ENCODE measurements around the gene CSN3.

The CSN3 gene

GRCh38 chr4:70288651-70289050 lies 46.3 kb downstream of the CSN3 start:
- no peaks in the 10 kb centered on the region for H3K9me3 ChIP-seq (ENCODE audit: control insufficient read depth, low read length)
- H3K4me3 ChIP-seq (ENCODE audit: insufficient read depth, low read depth, low read length) = no peak overlapping the region
- no peaks in the 10 kb centered on the region for H3K4me1 ChIP-seq (ENCODE audit: control insufficient read depth, insufficient read depth, low read length)
- H3K27ac ChIP-seq (ENCODE audit: insufficient read depth, low read depth, low read length, poor library complexity, severe bottlenecking) = no peak overlapping the region
- 71 to 92% methylated on average over 1 of the region's 1 CpG for WGBS, 2 experiments
- H3K36me3 ChIP-seq (ENCODE audit: control insufficient read depth, insufficient read depth, low read length) = no peaks in the 10 kb centered on the region
- H3K27me3 ChIP-seq (ENCODE audit: control insufficient read depth, insufficient read depth, low read length, poor library complexity, severe bottlenecking) = no peaks in the 10 kb centered on the region

GRCh38 chr4:70291341-70291740 lies 48.9 kb downstream of the CSN3 start:
- H3K36me3 ChIP-seq (ENCODE audit: control insufficient read depth, insufficient read depth, low read length) = no peaks in the 10 kb centered on the region
- no peaks in the 10 kb centered on the region for H3K9me3 ChIP-seq (ENCODE audit: control insufficient read depth, low read length)
- 77 to 90% methylated on average over 2 of the region's 2 CpGs for WGBS, 2 experiments
- H3K4me3 ChIP-seq (ENCODE audit: insufficient read depth, low read depth, low read length) = no peak overlapping the region
- H3K4me1 ChIP-seq (ENCODE audit: control insufficient read depth, insufficient read depth, low read length) = no peaks in the 10 kb centered on the region
- no peak overlapping the region for H3K27ac ChIP-seq (ENCODE audit: insufficient read depth, low read depth, low read length, poor library complexity, severe bottlenecking)
- H3K27me3 ChIP-seq (ENCODE audit: control insufficient read depth, insufficient read depth, low read length, poor library complexity, severe bottlenecking) = no peaks in the 10 kb centered on the region

- Histone ChIP-seq H3K27ac (ENCODE audit: insufficient read depth, low read depth, low read length, poor library complexity, severe bottlenecking) (no peak overlapping the region), H3K36me3 (ENCODE audit: control insufficient read depth, insufficient read depth, low read length) (no peaks in the 10 kb centered on the region), H3K9me3 (ENCODE audit: control insufficient read depth, low read length) (no peaks in the 10 kb centered on the region), H3K27me3 (ENCODE audit: control insufficient read depth, insufficient read depth, low read length, poor library complexity, severe bottlenecking) (no peaks in the 10 kb centered on the region), H3K4me1 (ENCODE audit: control insufficient read depth, insufficient read depth, low read length) (no peaks in the 10 kb centered on the region), H3K4me3 (ENCODE audit: insufficient read depth, low read depth, low read length) (no peak overlapping the region)
Observed at GRCh38 chr4:70297576-70297975, 55.2 kb downstream of the CSN3 start.

GRCh38 chr4:70298051-70298450 lies 55.7 kb downstream of the CSN3 start:
- Histone ChIP-seq H3K4me1 (ENCODE audit: control insufficient read depth, insufficient read depth, low read length) (no peaks in the 10 kb centered on the region), H3K9me3 (ENCODE audit: control insufficient read depth, low read length) (no peaks in the 10 kb centered on the region), H3K36me3 (ENCODE audit: control insufficient read depth, insufficient read depth, low read length) (no peaks in the 10 kb centered on the region), H3K27me3 (ENCODE audit: control insufficient read depth, insufficient read depth, low read length, poor library complexity, severe bottlenecking) (no peaks in the 10 kb centered on the region), H3K27ac (ENCODE audit: insufficient read depth, low read depth, low read length, poor library complexity, severe bottlenecking) (no peak overlapping the region), H3K4me3 (ENCODE audit: insufficient read depth, low read depth, low read length) (no peak overlapping the region)
- WGBS, 2 experiments = 86 to 100% methylated on average over 1 of the region's 1 CpG

- no peaks in the 10 kb centered on the region for H3K4me1 ChIP-seq (ENCODE audit: control insufficient read depth, insufficient read depth, low read length)
Observed at GRCh38 chr4:70299643-70300042, 57.2 kb downstream of the CSN3 start.

GRCh38 chr4:70300215-70300614 lies 57.8 kb downstream of the CSN3 start:
- no peak overlapping the region for H3K27ac ChIP-seq (ENCODE audit: insufficient read depth, low read depth, low read length, poor library complexity, severe bottlenecking)
- H3K36me3 ChIP-seq (ENCODE audit: control insufficient read depth, insufficient read depth, low read length) = no peaks in the 10 kb centered on the region
- H3K9me3 ChIP-seq (ENCODE audit: control insufficient read depth, low read length) = no peaks in the 10 kb centered on the region
- H3K4me3 ChIP-seq (ENCODE audit: insufficient read depth, low read depth, low read length) = no peak overlapping the region
- 86 to 91% methylated on average over 4 of the region's 4 CpGs for WGBS, 2 experiments
- no peaks in the 10 kb centered on the region for H3K4me1 ChIP-seq (ENCODE audit: control insufficient read depth, insufficient read depth, low read length)
- no peaks in the 10 kb centered on the region for H3K27me3 ChIP-seq (ENCODE audit: control insufficient read depth, insufficient read depth, low read length, poor library complexity, severe bottlenecking)

More at GRCh38 chr4:70299643-70300042, 57.2 kb downstream of the CSN3 start:
- H3K36me3 ChIP-seq (ENCODE audit: control insufficient read depth, insufficient read depth, low read length) = no peaks in the 10 kb centered on the region
- no peaks in the 10 kb centered on the region for H3K9me3 ChIP-seq (ENCODE audit: control insufficient read depth, low read length)
- no peaks in the 10 kb centered on the region for H3K27me3 ChIP-seq (ENCODE audit: control insufficient read depth, insufficient read depth, low read length, poor library complexity, severe bottlenecking)
- H3K4me3 ChIP-seq (ENCODE audit: insufficient read depth, low read depth, low read length) = no peak overlapping the region
- 91 to 92% methylated on average over 2 of the region's 2 CpGs for WGBS, 2 experiments
- H3K27ac ChIP-seq (ENCODE audit: insufficient read depth, low read depth, low read length, poor library complexity, severe bottlenecking) = no peak overlapping the region
